Activated B cell treated with CpG ODN at 0.5 μM for 24 hours (primary cell): ENCODE data around the gene DERL3. TPM values are rescaled to one million over a fixed set of nuclear protein-coding genes. Genes with fewer than 3 reads are reported as not detected.

ENCODE experiments used
- ATAC-seq: fragments of 200-7000 bp; cut with Tn5 transposase; one replicate; pipeline ENCODE4 v1.10.0; 2021; ENCODE audit warnings: low read depth, mild to moderate bottlenecking, moderate library complexity
- CTCF ChIA-PET: fragments of 350-600 bp; sonication (Branson Sonifier 250); formaldehyde crosslinking; loops from one replicate; lab custom pipeline; 2021; ENCODE audit warnings: antibody characterized with exemption; lab: Charles Lee
- POLR2A ChIA-PET: fragments of 350-600 bp; sonication (Branson Sonifier 250); formaldehyde crosslinking; loops from one replicate; lab custom pipeline; 2021; ENCODE audit warnings: antibody characterized with exemption; lab: Charles Lee
- DNase-seq: peaks from one replicate; pipeline ENCODE4 v3.0.0; 2022
- H3K27ac Mint-ChIP-seq: one replicate; pipeline ENCODE4 v1.8.0; 2020; ENCODE audit warnings: mixed read lengths
- H3K27me3 Mint-ChIP-seq: one replicate; pipeline ENCODE4 v1.8.0; 2021; ENCODE audit warnings: mixed read lengths
- H3K36me3 Mint-ChIP-seq: one replicate; pipeline ENCODE4 v1.8.0; 2021; ENCODE audit warnings: low read depth, mixed read lengths
- H3K4me1 Mint-ChIP-seq: one replicate; pipeline ENCODE4 v1.8.0; 2021; ENCODE audit warnings: mixed read lengths
- H3K4me3 Mint-ChIP-seq: one replicate; pipeline ENCODE4 v1.8.0; 2020; ENCODE audit warnings: mild to moderate bottlenecking, mixed read lengths
- H3K9me3 Mint-ChIP-seq: one replicate; pipeline ENCODE4 v1.8.0; 2020; ENCODE audit warnings: mixed read lengths
- CTCF ChIP-seq: fragments of 200-600 bp; IDR thresholded peaks from one replicate; pipeline ENCODE4 v1.8.0; 2022; ENCODE audit warnings: antibody characterized with exemption, mild to moderate bottlenecking
- intact Hi-C: fragments of 100-400 bp; cut with micrococcal nuclease; formaldehyde crosslinking; loops from one replicate; pipeline ENCODE4 v1.15.1; 2024
- total RNA-seq: library from RNA; stranded (reverse); gene quantifications from 2 replicates; pipeline ENCODE4 v1.2.3, GENCODE V29; 2022

DERL3 gene
- total RNA-seq, 1 donor from 2014 or later = 18.3 TPM

GRCh38 chr22:23833017-23833751, 5.6 kb downstream of the DERL3 start:
- ChIA-PET CTCF (no interaction called here), POLR2A (no interaction called here)
- DNase-seq (peak; percentile 13), ATAC-seq (no peak)
- intact Hi-C loops = loop anchor here (10.0 kb wide), 2 partner anchors 602 to 688 kb away; partner anchors contain the start of genes RAB36 and RSPH14
- Mint-ChIP-seq H3K4me3 (no peak overlapping the region), H3K27ac (no peak overlapping the region), H3K4me1 (peaks cover 56% of the 10 kb centered on the region), H3K36me3 (peaks cover 68% of the 10 kb centered on the region), H3K27me3 (no peaks in the 10 kb centered on the region), H3K9me3 (no peaks in the 10 kb centered on the region)
- no peak for TF ChIP-seq CTCF

GRCh38 chr22:23832226-23833016, 6.4 kb downstream of the DERL3 start:
- Mint-ChIP-seq H3K4me1 (peaks cover 51% of the 10 kb centered on the region), H3K9me3 (no peaks in the 10 kb centered on the region), H3K4me3 (no peak overlapping the region), H3K27ac (peak overlapping the region; percentile 35), H3K36me3 (peaks cover 73% of the 10 kb centered on the region), H3K27me3 (no peaks in the 10 kb centered on the region)
- no peak for TF ChIP-seq CTCF
- intact Hi-C loops = loop anchor here (10.0 kb wide), 2 partner anchors 602 to 688 kb away; partner anchors contain the start of genes RAB36 and RSPH14
- POLR2A ChIA-PET = interaction anchor here (1.3 kb wide), 1 partner anchor 25 kb away, joined by 3 read pairs; the partner anchor contains the start of gene SLC2A11
- no peak for ATAC-seq
- DNase-seq = no peak
- CTCF ChIA-PET = no interaction called here

GRCh38 chr22:23831781-23832180, 7.0 kb downstream of the DERL3 start:
- Mint-ChIP-seq H3K27ac (peak overlapping the region; percentile 24), H3K4me3 (no peak overlapping the region), H3K36me3 (peaks cover 78% of the 10 kb centered on the region), H3K4me1 (peaks cover 46% of the 10 kb centered on the region), H3K27me3 (no peaks in the 10 kb centered on the region), H3K9me3 (no peaks in the 10 kb centered on the region)
- CTCF ChIA-PET = no interaction called here
- intact Hi-C loops = loop anchor here (10.0 kb wide), 2 partner anchors 603 to 687 kb away; partner anchors contain the start of genes RAB36 and RSPH14
- no peak for DNase-seq
- POLR2A ChIA-PET = interaction anchor here (0.7 to 1.3 kb wide), 2 partner anchors 15 to 26 kb away, joined by 3 read pairs; partner anchors contain the start of gene SLC2A11
- TF ChIP-seq CTCF = no peak
- ATAC-seq = no peak

GRCh38 chr22:23831261-23831660, 7.5 kb downstream of the DERL3 start:
- intact Hi-C loops = loop anchor here (10.0 kb wide), 2 partner anchors 604 to 686 kb away; partner anchors contain the start of genes RAB36 and RSPH14
- Mint-ChIP-seq H3K36me3 (peaks cover 78% of the 10 kb centered on the region), H3K9me3 (no peaks in the 10 kb centered on the region), H3K27ac (no peak overlapping the region), H3K4me3 (no peak overlapping the region), H3K27me3 (no peaks in the 10 kb centered on the region), H3K4me1 (peaks cover 42% of the 10 kb centered on the region)
- ChIA-PET CTCF (no interaction called here), POLR2A (interaction anchor here (0.7 to 1.3 kb wide), 2 partner anchors 14 to 26 kb away, joined by 3 read pairs; partner anchors contain the start of gene SLC2A11)
- no peak for TF ChIP-seq CTCF
- no peak for DNase-seq
- ATAC-seq = no peak
